IPS-15b (cell line): Measurements from ENCODE around the gene OR10AD1.
"Not testable (repeated sequence)": the region's sequence is repeated elsewhere in the genome, so short reads cannot be mapped to it uniquely, and the experiment has no call there.

Experiments used
- H3K27me3 ChIP-seq: one replicate; pipeline ENCODE4 v1.6.1; 2013; ENCODE audit warnings: low read length; ENCODE audit not compliant: control insufficient read depth, insufficient read depth
- H3K36me3 ChIP-seq: one replicate; pipeline ENCODE4 v1.6.1; 2013; ENCODE audit warnings: low read length; ENCODE audit not compliant: control insufficient read depth, insufficient read depth
- H3K4me1 ChIP-seq: one replicate; pipeline ENCODE4 v1.6.1; 2013; ENCODE audit warnings: mild to moderate bottlenecking, low read length; ENCODE audit not compliant: control insufficient read depth, insufficient read depth
- H3K4me3 ChIP-seq: one replicate; pipeline ENCODE4 v1.5.1; 2013; ENCODE audit warnings: low read depth, low read length
- H3K9ac ChIP-seq: one replicate; pipeline ENCODE4 v1.6.1; 2013; ENCODE audit warnings: low read depth, mild to moderate bottlenecking, low read length
- H3K9me3 ChIP-seq: one replicate; pipeline ENCODE4 v1.6.1; 2013; ENCODE audit warnings: mild to moderate bottlenecking, low read length; ENCODE audit not compliant: control insufficient read depth, insufficient read depth

OR10AD1 gene

GRCh38 chr12:48203192-48203591 lies at the start of gene OR10AD1:
Gene OR10AD1 (minus strand): TSS chr12:48203292. CDS start chr12:48203292, 0 bp downstream.
- no peaks in the 10 kb centered on the region for H3K36me3 ChIP-seq
- H3K9ac ChIP-seq: no peak within 1 kb of the TSS
- H3K4me3 ChIP-seq: no peak within 1 kb of the TSS
- no peaks in the 10 kb centered on the region for H3K9me3 ChIP-seq
- peaks cover 59% of the 10 kb centered on the region for H3K27me3 ChIP-seq
- no peaks in the 10 kb centered on the region for H3K4me1 ChIP-seq

GRCh38 chr12:48247181-48247966 lies 44.3 kb upstream of the OR10AD1 start:
- no peaks in the 10 kb centered on the region for H3K9me3 ChIP-seq
- H3K36me3 ChIP-seq: no peaks in the 10 kb centered on the region
- no peak overlapping the region for H3K9ac ChIP-seq
- no peaks in the 10 kb centered on the region for H3K4me1 ChIP-seq
- no peak overlapping the region for H3K4me3 ChIP-seq
- H3K27me3 ChIP-seq: no peaks in the 10 kb centered on the region

- Histone ChIP-seq H3K9ac (no peak overlapping the region), H3K4me3 (no peak overlapping the region), H3K9me3 (no peaks in the 10 kb centered on the region), H3K36me3 (no peaks in the 10 kb centered on the region), H3K4me1 (no peaks in the 10 kb centered on the region), H3K27me3 (no peaks in the 10 kb centered on the region)
These were observed 34.1 kb upstream of the OR10AD1 start for GRCh38 chr12:48237162-48237561.

GRCh38 chr12:48235796-48236333 lies 32.8 kb upstream of the OR10AD1 start:
- Histone ChIP-seq H3K4me3 (no peak overlapping the region), H3K4me1 (no peaks in the 10 kb centered on the region), H3K9me3 (no peaks in the 10 kb centered on the region), H3K36me3 (no peaks in the 10 kb centered on the region), H3K9ac (no peak overlapping the region), H3K27me3 (no peaks in the 10 kb centered on the region)

- H3K4me1 ChIP-seq, H3K27me3 ChIP-seq, H3K36me3 ChIP-seq, H3K9ac ChIP-seq, H3K4me3 ChIP-seq, H3K9me3 ChIP-seq: not testable (repeated sequence)
These were observed 28.3 kb upstream of the OR10AD1 start for GRCh38 chr12:48231169-48231958.

- H3K4me1 ChIP-seq, H3K9me3 ChIP-seq, H3K27me3 ChIP-seq, H3K4me3 ChIP-seq, H3K36me3 ChIP-seq, H3K9ac ChIP-seq: not testable (repeated sequence)
These were observed 21.4 kb upstream of the OR10AD1 start for GRCh38 chr12:48224533-48224932.

- H3K36me3 ChIP-seq: no peaks in the 10 kb centered on the region
- H3K4me3 ChIP-seq: no peak overlapping the region
- no peaks in the 10 kb centered on the region for H3K9me3 ChIP-seq
- H3K4me1 ChIP-seq: no peaks in the 10 kb centered on the region
- peaks cover 3% of the 10 kb centered on the region for H3K27me3 ChIP-seq
- no peak overlapping the region for H3K9ac ChIP-seq
These were observed 18.6 kb upstream of the OR10AD1 start for GRCh38 chr12:48221645-48222044.

- H3K4me3 ChIP-seq: no peak overlapping the region
- H3K4me1 ChIP-seq: no peaks in the 10 kb centered on the region
- no peak overlapping the region for H3K9ac ChIP-seq
- H3K27me3 ChIP-seq: peaks cover 4% of the 10 kb centered on the region
- no peaks in the 10 kb centered on the region for H3K36me3 ChIP-seq
- H3K9me3 ChIP-seq: no peaks in the 10 kb centered on the region
These were observed 17.6 kb upstream of the OR10AD1 start for GRCh38 chr12:48220701-48221100.

- Histone ChIP-seq H3K9me3 (no peaks in the 10 kb centered on the region), H3K36me3 (no peaks in the 10 kb centered on the region), H3K4me3 (no peak overlapping the region), H3K9ac (no peak overlapping the region), H3K4me1 (no peaks in the 10 kb centered on the region), H3K27me3 (peaks cover 4% of the 10 kb centered on the region)
These were observed 16.5 kb upstream of the OR10AD1 start for GRCh38 chr12:48219631-48220030.

GRCh38 chr12:48216785-48217184 lies 13.7 kb upstream of the OR10AD1 start:
- Histone ChIP-seq H3K27me3 (peaks cover 29% of the 10 kb centered on the region), H3K36me3 (no peaks in the 10 kb centered on the region), H3K4me1 (no peaks in the 10 kb centered on the region), H3K4me3 (no peak overlapping the region), H3K9ac (no peak overlapping the region), H3K9me3 (no peaks in the 10 kb centered on the region)

- H3K4me1 ChIP-seq, H3K36me3 ChIP-seq, H3K4me3 ChIP-seq, H3K9ac ChIP-seq, H3K9me3 ChIP-seq: not testable (repeated sequence)
- peaks cover 32% of the 10 kb centered on the region for H3K27me3 ChIP-seq
These were observed 6.4 kb upstream of the OR10AD1 start for GRCh38 chr12:48209495-48209894.

- no peak overlapping the region for H3K9ac ChIP-seq
- no peaks in the 10 kb centered on the region for H3K9me3 ChIP-seq
- no peaks in the 10 kb centered on the region for H3K36me3 ChIP-seq
- no peaks in the 10 kb centered on the region for H3K4me1 ChIP-seq
- peaks cover 59% of the 10 kb centered on the region for H3K27me3 ChIP-seq
- no peak overlapping the region for H3K4me3 ChIP-seq
These were observed 326 bp downstream of the OR10AD1 start for GRCh38 chr12:48202766-48203165.
